ENCODE results near the gene RETREG1. TPM values are rescaled to one million over a fixed set of nuclear protein-coding genes. Genes with fewer than 3 reads are reported as not detected.

Gene RETREG1
- total RNA-seq, 1 donor from 2014 or later: 8.3 TPM

DNA sequence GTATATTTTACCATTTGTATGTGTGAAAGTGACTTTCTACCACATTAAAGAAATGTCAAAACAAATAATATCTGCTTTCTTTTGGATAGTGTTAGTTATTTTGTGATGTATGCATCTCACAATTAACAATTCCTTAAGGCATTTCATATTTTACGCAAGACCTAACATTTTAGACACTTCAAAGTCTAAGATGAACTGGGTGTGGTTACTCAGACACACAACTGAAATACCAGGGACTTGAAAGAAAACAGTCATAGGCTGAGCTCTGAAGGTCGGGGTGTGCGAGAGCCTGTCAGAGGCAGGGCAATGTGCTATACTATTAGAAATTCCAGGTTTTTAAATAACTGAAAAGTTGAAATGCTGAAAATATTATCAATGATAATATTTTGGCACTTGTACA, 106.7 kb downstream of the RETREG1 start:
- no peaks in the 10 kb centered on the region for H3K36me3 Mint-ChIP-seq
- no peaks in the 10 kb centered on the region for H3K9me3 Mint-ChIP-seq
- no peak for TF ChIP-seq CTCF (IDR thresholded peaks at IDR 0.05; ENCODE audit: unreplicated experiment)
- DNase-seq (ENCODE audit: low spot score in 2 of 2, unreplicated experiment in 2 of 2): no peak
- H3K27ac Mint-ChIP-seq: no peak overlapping the region
- no peak overlapping the region for H3K4me3 Mint-ChIP-seq
- H3K4me1 Mint-ChIP-seq: peaks cover 12% of the 10 kb centered on the region
- H3K27me3 Mint-ChIP-seq (ENCODE audit: low read depth): peaks cover 7% of the 10 kb centered on the region

DNA sequence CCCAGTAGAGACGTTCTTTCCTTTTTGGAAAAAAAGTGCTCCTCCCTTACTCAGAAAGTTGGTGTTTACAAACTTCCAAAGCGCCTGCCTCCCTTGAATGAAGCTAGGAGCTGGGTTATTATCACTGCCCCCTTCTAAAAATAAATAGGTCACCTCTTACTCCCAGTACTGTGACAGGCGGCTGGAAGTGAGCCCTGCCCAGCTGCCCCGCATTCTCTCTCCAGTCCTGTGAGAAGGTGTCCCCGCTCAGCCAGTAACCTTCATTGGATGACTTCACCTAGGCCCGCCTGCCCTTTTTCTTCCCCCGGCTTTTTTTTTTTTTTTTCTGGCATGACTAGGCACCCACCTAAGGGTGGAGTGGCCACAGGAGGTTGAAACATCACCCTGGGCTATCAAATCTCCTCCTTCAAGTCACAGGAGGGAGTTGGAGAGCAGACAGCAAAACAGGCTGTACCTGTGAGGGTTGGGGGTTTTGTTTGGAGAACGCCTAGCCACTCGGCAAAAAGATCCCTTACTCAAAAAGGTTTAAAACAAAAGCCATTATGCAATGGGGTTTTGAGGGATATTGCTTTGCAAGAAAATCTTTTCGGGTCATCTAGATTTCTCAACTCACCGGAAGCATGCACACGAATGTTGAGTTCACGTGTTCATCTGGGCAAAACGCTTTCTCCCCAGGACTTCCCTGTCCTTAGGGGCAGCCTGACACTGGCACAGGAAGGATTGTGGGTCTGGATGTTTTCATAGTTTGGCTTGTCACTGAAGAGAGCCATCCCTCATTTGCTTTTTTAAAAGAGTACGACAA, 107.9 kb downstream of the RETREG1 start:
- Mint-ChIP-seq H3K27me3 (ENCODE audit: low read depth) (peaks cover 7% of the 10 kb centered on the region), H3K27ac (peak overlapping the region; percentile 32), H3K4me3 (no peak overlapping the region), H3K9me3 (peaks cover 7% of the 10 kb centered on the region), H3K4me1 (peaks cover 12% of the 10 kb centered on the region), H3K36me3 (no peaks in the 10 kb centered on the region)
- DNase-seq (ENCODE audit: low spot score in 2 of 2, unreplicated experiment in 2 of 2): no peak
- no peak for TF ChIP-seq CTCF (IDR thresholded peaks at IDR 0.05; ENCODE audit: unreplicated experiment)

DNA sequence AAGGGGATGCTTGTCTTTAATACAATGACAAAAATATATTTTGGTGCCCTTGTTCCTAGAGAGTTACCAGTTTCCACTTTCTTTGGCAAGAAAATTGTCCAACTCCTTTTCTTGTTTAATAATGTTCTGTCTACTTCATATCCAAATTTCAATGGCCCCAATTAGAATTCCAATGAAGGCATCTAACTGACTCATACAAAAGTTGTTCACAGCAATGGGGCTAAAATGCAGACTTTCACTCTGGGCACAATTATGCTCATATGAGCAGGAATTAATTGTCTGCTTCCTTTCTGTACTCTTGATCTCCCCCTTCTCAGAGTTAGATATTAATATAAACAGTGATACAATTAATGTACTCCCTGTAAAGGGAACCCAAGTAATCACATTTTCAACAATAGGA, 109.1 kb downstream of the RETREG1 start:
- Mint-ChIP-seq H3K27me3 (ENCODE audit: low read depth) (peaks cover 7% of the 10 kb centered on the region), H3K4me1 (peaks cover 12% of the 10 kb centered on the region), H3K4me3 (no peak overlapping the region), H3K27ac (no peak overlapping the region), H3K9me3 (peaks cover 7% of the 10 kb centered on the region), H3K36me3 (no peaks in the 10 kb centered on the region)
- no peak for TF ChIP-seq CTCF (IDR thresholded peaks at IDR 0.05; ENCODE audit: unreplicated experiment)
- no peak for DNase-seq (ENCODE audit: low spot score in 2 of 2, unreplicated experiment in 2 of 2)

- no peak for TF ChIP-seq CTCF (IDR thresholded peaks at IDR 0.05; ENCODE audit: unreplicated experiment)
- Mint-ChIP-seq H3K27me3 (ENCODE audit: low read depth) (peaks cover 7% of the 10 kb centered on the region), H3K4me1 (peaks cover 12% of the 10 kb centered on the region), H3K4me3 (no peak overlapping the region), H3K9me3 (peaks cover 7% of the 10 kb centered on the region), H3K27ac (no peak overlapping the region), H3K36me3 (no peaks in the 10 kb centered on the region)
- no peak for DNase-seq (ENCODE audit: low spot score in 2 of 2, unreplicated experiment in 2 of 2)
Observed at GRCh38 chr5:16505904-16506303, 110.9 kb downstream of the RETREG1 start.

DNA sequence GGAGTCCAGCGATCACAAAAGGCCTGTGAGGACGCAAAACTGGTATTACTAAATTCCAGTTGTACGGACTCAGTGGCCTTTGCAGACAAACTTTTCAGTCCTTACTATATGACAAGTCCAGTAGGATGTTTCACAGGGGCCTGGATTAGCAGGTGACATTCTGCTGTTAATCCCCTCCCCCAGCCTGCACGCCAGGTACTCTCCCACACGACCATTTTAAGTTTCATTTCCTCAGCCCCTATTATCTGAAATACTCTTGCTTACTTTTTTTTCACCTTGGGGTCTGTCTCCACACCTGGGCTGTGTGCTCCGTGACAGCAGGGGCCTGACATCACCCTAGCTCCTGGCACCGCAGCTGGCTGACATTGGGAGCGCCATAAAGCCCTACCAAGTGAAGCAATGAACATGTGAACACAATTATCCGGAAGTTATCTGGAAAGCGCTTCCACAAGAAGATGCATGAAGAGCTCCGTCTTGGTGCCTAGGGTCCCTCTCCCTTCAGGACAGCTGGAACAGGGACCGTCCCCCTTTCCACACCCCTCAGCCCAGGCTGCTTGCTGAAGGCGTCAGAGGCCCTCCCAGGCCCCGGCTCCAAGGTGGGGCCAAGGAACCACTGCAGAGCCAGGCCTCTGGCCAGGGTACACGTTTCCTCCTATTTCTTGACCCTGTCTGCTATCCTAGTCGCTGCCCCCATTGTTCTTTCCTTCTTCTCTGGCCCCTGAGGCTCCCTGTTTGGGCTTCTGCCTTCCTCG, 111.5 kb downstream of the RETREG1 start:
- no peak for TF ChIP-seq CTCF (IDR thresholded peaks at IDR 0.05; ENCODE audit: unreplicated experiment)
- Mint-ChIP-seq H3K9me3 (peaks cover 7% of the 10 kb centered on the region), H3K36me3 (no peaks in the 10 kb centered on the region), H3K4me1 (peaks cover 12% of the 10 kb centered on the region), H3K27me3 (ENCODE audit: low read depth) (peaks cover 7% of the 10 kb centered on the region), H3K27ac (no peak overlapping the region), H3K4me3 (no peak overlapping the region)
- no peak for DNase-seq (ENCODE audit: low spot score in 2 of 2, unreplicated experiment in 2 of 2)

Measured in mesothelial cell of epicardium (in vitro differentiated cells).